HEK293 (cell line): Measurements from ENCODE around the gene RACK1.

Experiments
- CTCF ChIA-PET: fragments of 350-600 bp; formaldehyde crosslinking; extraction: SDS; loops from one replicate; lab custom pipeline; 2021; ENCODE audit warnings: antibody characterized with exemption; lab: Yijun Ruan, JAX
- POLR2A ChIA-PET: fragments of 300-600 bp; formaldehyde crosslinking; extraction: SDS; loops from one replicate; lab custom pipeline; 2020; ENCODE audit warnings: antibody characterized with exemption, inconsistent platforms; lab: Yijun Ruan, JAX
- H3K27ac ChIP-seq: fragments of 200-500 bp; sonication (Bioruptor generic); 2 replicates; pipeline ENCODE4 v1.5.1; 2014; ENCODE audit warnings: low read depth, low read length, control low read depth, inconsistent platforms; ENCODE audit errors: extremely low read depth
- H3K36me3 ChIP-seq, 2 experiments: fragments of 200-500 bp in 1 of 2; sonication (Bioruptor generic) in 1 of 2; 1 replicate in 1 of 2; 2 replicates in 1 of 2; pipeline ENCODE4 v1.5.1; 2014 to 2017; ENCODE audit warnings: inconsistent platforms in 2 of 2, low read length in 2 of 2; ENCODE audit not compliant: control insufficient read depth in 2 of 2, insufficient read depth in 1 of 2
- H3K4me1 ChIP-seq: fragments of 200-500 bp; sonication (Bioruptor generic); 2 replicates; pipeline ENCODE4 v1.5.1; 2014; ENCODE audit warnings: mild to moderate bottlenecking, low read length, inconsistent platforms; ENCODE audit not compliant: control insufficient read depth, insufficient read depth
- H3K4me3 ChIP-seq: 2 replicates; pipeline ENCODE4 v1.5.1; 2011; ENCODE audit warnings: low read depth, mild to moderate bottlenecking, control low read depth, low read length, moderate library complexity
- H3K9me3 ChIP-seq: fragments of 200-500 bp; sonication (Bioruptor generic); 2 replicates; pipeline ENCODE4 v1.5.1; 2014; ENCODE audit warnings: low read depth, low read length, inconsistent platforms; ENCODE audit not compliant: control insufficient read depth, insufficient read depth
- EGR2 ChIP-seq: fragments of 450-650 bp; formaldehyde crosslinking; IDR thresholded peaks from 2 replicates; pipeline ENCODE4 v1.5.1; 2016; ENCODE audit warnings: low read depth, missing biosample characterization, missing genetic modification characterization
- MYNN ChIP-seq: fragments of 450-650 bp; formaldehyde crosslinking; IDR thresholded peaks from 2 replicates; pipeline ENCODE4 v1.5.1; 2016; ENCODE audit warnings: missing biosample characterization, missing genetic modification characterization, borderline replicate concordance
- SCRT2 ChIP-seq: fragments of 450-650 bp; formaldehyde crosslinking; IDR thresholded peaks from 2 replicates; pipeline ENCODE4 v1.5.1; 2016; ENCODE audit warnings: missing biosample characterization, missing genetic modification characterization
- ZBTB20 ChIP-seq: fragments of 450-650 bp; formaldehyde crosslinking; IDR thresholded peaks from 2 replicates; pipeline ENCODE4 v1.5.1; 2016; ENCODE audit warnings: missing biosample characterization, missing genetic modification characterization
- ZBTB48 ChIP-seq: fragments of 450-650 bp; formaldehyde crosslinking; IDR thresholded peaks from 2 replicates; pipeline ENCODE4 v1.5.1; 2016; ENCODE audit warnings: missing biosample characterization, missing genetic modification characterization
- ZFHX2 ChIP-seq: fragments of 450-650 bp; formaldehyde crosslinking; conservative IDR thresholded peaks from 2 replicates; pipeline ENCODE4 v1.5.1; 2016; ENCODE audit warnings: missing biosample characterization, missing genetic modification characterization
- ZIC2 ChIP-seq: fragments of 450-650 bp; formaldehyde crosslinking; IDR thresholded peaks from 2 replicates; pipeline ENCODE4 v1.5.1; 2016; ENCODE audit warnings: missing biosample characterization, missing genetic modification characterization
- ZNF132 ChIP-seq: fragments of 450-650 bp; formaldehyde crosslinking; IDR thresholded peaks from 2 replicates; pipeline ENCODE4 v1.5.1; 2017; ENCODE audit warnings: missing biosample characterization, missing genetic modification characterization, borderline replicate concordance
- ZNF23 ChIP-seq: fragments of 450-650 bp; formaldehyde crosslinking; IDR thresholded peaks from 2 replicates; pipeline ENCODE4 v1.5.1; 2016; ENCODE audit warnings: missing biosample characterization, missing genetic modification characterization, borderline replicate concordance
- TF ChIP-seq, protein P1 (sequence below): fragments of 450-650 bp; formaldehyde crosslinking; IDR thresholded peaks from 2 replicates; pipeline ENCODE4 v1.5.1; 2017; ENCODE audit warnings: missing biosample characterization, mild to moderate bottlenecking, missing genetic modification characterization, moderate library complexity

Gene RACK1

DNA sequence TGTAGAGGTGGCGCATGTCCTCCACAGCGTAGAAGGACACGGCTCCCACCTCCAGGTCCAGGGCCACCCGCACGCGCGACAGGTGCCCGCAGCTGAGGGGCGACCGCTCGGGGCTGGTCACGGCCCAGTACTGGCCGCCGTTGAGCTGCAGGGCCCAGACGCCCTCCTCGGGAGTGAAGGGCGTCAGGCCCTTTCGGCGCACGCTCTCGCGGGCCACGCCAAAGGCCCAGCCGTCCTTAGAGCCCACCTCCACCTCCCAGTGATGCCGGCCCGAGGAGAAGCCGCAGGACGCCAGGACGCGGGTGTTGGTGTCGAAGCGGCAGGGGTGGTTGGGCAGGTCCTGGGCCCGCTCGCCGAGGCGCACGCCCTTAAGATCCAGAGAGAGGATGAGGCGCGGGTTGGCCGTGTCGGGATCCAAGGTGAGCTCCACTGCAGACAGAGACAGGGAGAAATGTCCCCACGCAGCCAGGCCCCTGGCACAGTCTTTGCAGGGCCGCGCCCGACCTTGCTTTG is 48.4 kb downstream of the RACK1 start:
- no peak overlapping the region for H3K4me3 ChIP-seq
- CTCF ChIA-PET: no interaction called here
- no peak overlapping the region for H3K27ac ChIP-seq
- TF ChIP-seq SCRT2 (tag by site-specific recombination): peak; percentile 54
- TF ChIP-seq ZNF23: no peak
- no peaks in the 10 kb centered on the region for H3K36me3 ChIP-seq
- H3K4me1 ChIP-seq: no peaks in the 10 kb centered on the region
- H3K9me3 ChIP-seq: no peaks in the 10 kb centered on the region
- POLR2A ChIA-PET: interaction anchor here (6.8 kb wide), 1 partner anchor 11 kb away, joined by 86 read pairs; the partner anchor contains the start of gene TRIM7

DNA sequence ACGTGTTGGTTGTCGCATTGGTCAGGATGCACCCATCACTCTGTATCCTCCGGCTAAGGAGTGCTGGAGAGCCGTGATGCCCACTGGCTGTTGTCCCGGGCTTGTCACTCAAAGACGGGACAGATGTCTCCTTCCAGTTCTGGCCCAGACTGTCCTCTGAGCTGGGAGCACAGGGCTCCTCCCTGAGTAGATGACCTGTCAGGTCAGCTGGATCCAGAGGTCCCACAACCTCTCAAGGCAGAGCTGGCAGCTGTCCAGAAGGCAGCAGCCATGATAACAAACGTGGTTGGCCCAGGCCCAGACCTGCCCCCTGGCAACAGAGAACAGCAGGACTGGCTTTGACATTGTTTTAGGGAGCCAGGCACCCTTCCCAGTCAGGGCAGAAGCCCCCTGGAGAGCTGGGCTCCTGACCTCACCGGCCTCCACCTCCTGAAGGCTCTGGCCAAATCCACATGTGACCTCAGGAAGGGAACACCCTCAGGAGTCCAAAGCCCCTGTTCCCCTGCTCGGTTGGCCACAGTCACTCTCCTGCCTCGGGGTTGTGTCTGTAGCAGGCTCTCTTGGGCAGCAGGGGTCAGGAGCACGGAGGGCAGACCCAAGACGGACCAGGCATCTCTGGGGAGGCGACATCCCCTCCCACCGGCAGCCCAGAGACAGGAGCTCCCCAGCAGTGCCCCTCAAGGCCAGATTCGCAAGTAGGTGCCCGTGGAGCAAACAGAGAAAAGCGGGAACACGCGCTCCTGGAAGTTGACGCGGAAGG is 49.0 kb downstream of the RACK1 start:
- CTCF ChIA-PET: no interaction called here
- H3K27ac ChIP-seq: no peak overlapping the region
- no peak overlapping the region for H3K4me3 ChIP-seq
- H3K4me1 ChIP-seq: no peaks in the 10 kb centered on the region
- no peaks in the 10 kb centered on the region for H3K36me3 ChIP-seq
- POLR2A ChIA-PET: interaction anchor here (6.8 kb wide), 1 partner anchor 12 kb away, joined by 86 read pairs; the partner anchor contains the start of gene TRIM7
- H3K9me3 ChIP-seq: no peaks in the 10 kb centered on the region
- TF ChIP-seq MYNN: no peak
- TF ChIP-seq, protein P1, sequence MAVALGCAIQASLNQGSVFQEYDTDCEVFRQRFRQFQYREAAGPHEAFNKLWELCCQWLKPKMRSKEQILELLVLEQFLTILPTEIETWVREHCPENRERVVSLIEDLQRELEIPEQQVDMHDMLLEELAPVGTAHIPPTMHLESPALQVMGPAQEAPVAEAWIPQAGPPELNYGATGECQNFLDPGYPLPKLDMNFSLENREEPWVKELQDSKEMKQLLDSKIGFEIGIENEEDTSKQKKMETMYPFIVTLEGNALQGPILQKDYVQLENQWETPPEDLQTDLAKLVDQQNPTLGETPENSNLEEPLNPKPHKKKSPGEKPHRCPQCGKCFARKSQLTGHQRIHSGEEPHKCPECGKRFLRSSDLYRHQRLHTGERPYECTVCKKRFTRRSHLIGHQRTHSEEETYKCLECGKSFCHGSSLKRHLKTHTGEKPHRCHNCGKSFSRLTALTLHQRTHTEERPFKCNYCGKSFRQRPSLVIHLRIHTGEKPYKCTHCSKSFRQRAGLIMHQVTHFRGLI: 0 out of 2 replicates have a peak, but pooled peaks have one; percentile 35
- peak; percentile 51 for TF ChIP-seq ZIC2 (tag by site-specific recombination)

DNA sequence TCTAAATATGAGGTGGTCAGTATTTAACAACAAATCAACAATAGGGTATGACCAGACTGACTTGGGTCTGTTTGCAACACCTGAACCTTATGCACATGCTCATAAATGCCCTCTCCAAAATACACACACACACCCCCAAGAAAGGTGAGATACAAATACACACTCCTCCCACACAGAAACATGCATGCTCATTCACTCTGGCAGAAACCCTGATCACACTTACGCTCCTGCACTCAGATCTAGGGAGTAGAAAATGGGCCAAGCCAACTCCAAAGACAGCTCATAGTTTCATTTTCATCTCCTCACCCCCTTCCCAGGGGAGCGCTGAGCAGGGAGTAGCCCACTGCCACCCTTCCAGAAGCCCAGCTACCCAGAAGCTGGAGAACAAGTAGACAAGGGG is 50.0 kb downstream of the RACK1 start:
- no peak for TF ChIP-seq ZNF132
- 0 out of 2 replicates have a peak, but pooled peaks have one; percentile 33 for TF ChIP-seq ZFHX2 (tag by site-specific recombination)
- TF ChIP-seq, all 188 proteins: peak for 1
- no peak overlapping the region for H3K27ac ChIP-seq
- POLR2A ChIA-PET: interaction anchor here (6.8 kb wide), 1 partner anchor 13 kb away, joined by 86 read pairs; the partner anchor contains the start of gene TRIM7
- CTCF ChIA-PET: interaction anchor here (0.9 to 1.0 kb wide), 2 partner anchors 25 to 52 kb away, joined by 3 read pairs; no protein-coding TSS in a partner anchor
- no peaks in the 10 kb centered on the region for H3K9me3 ChIP-seq
- H3K36me3 ChIP-seq: no peaks in the 10 kb centered on the region
- H3K4me1 ChIP-seq: no peaks in the 10 kb centered on the region
- no peak overlapping the region for H3K4me3 ChIP-seq

DNA sequence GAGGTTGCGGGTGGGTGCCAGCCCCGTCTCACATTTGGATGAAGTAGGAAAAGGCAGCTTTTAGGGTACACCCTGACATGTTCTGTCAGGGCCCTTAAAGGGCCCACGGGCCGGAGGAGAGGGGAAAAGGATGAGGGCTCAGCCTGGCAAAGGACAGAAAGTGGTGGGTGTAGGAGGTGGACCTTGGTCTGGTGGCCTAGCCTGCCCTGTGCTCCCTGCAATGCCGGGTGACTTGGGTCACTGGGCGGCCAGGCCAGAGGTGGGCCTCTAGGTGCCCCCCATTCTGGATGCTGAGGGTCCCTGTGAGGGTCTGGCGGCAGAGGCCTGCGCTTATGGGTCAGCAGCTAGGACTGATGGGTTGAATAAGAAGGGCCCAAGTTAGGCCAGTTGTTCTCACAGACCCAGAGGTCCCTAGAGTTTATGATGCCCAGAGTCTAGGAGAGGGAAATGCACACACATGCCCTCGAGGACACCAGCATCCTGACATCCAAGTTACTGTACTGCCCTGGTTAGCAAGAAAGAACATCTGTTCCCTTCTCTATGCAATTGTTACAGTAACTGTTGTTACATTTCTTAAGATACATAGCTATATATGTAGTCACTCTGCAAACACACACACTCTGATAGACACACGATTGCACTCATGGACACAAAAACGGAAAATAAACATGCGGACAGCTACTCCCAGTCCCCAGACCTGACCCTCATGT is 51.2 kb downstream of the RACK1 start:
- peak overlapping the region; percentile 59; the same call in 1 of the 2 replicates for H3K27ac ChIP-seq
- POLR2A ChIA-PET: interaction anchor here (0.5 to 6.8 kb wide), 14 partner anchors 9 to 72 kb away, joined by 3 to 86 read pairs (median 6); partner anchors contain the start of genes RACK1, TRIM41, TRIM52 and TRIM7
- H3K9me3 ChIP-seq: no peaks in the 10 kb centered on the region
- H3K36me3 ChIP-seq: no peaks in the 10 kb centered on the region
- CTCF ChIA-PET: interaction anchor here (0.5 to 4.1 kb wide), 6 partner anchors 8 to 24 kb away, joined by 3 to 27 read pairs (median 8); partner anchors contain the start of gene TRIM7
- no peaks in the 10 kb centered on the region for H3K4me1 ChIP-seq
- H3K4me3 ChIP-seq: peak overlapping the region; percentile 75
- TF ChIP-seq ZBTB48 (tag by site-specific recombination) (0 out of 2 replicates have a peak, but pooled peaks have one; percentile 2), ZBTB20 (tag by site-specific recombination) (no peak), EGR2 (tag by site-specific recombination) (0 out of 2 replicates have a peak, but pooled peaks have one; percentile 3)
